ENCODE results near the gene PRRT2. TPM values are rescaled to one million over a fixed set of nuclear protein-coding genes. Genes with fewer than 3 reads are reported as not detected.
A peak's percentile ranks its signal among the peaks of the same experiment; 100 is the strongest.

The PRRT2 gene
- total RNA-seq, 2 donors from 2014 or later = 1.4 to 5.9 TPM

DNA sequence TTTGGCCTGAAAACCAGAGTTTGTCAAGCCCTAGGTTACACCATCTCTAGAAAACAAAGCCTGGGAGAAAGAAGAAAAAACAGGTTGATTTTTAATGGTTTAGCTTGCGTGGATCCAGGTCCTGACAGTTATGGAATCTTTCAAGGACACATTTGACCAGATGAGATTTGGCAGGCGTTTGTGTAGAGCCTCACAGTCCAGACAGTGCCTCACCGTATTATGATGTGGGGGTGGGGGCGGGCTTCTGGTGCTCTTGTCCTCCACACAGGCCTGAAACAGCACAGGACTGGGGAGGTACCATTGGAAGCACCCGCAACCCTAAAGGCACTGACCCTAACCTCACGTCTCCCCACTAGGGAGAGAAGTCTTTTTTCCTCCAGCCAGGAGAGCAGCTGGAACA is 27.8 kb downstream of the PRRT2 start:
- no peaks in the 10 kb centered on the region for H3K9me3 Mint-ChIP-seq

GRCh38 chr16:29840240-29840639 is 28.2 kb downstream of the PRRT2 start:
- Mint-ChIP-seq H3K27ac (peak overlapping the region; percentile 18 to 54), H3K9me3 (no peaks in the 10 kb centered on the region), H3K36me3 (peaks cover 2 to 11% of the 10 kb centered on the region in 2 donors)
- DNase-seq (ENCODE audit: low spot score in 2 of 2) (no peak), ATAC-seq (no peak)

More for the DNA sequence above, 27.8 kb downstream of the PRRT2 start:
- Mint-ChIP-seq H3K27ac (peak overlapping the region; percentile 54 to 60), H3K36me3 (peaks cover 0 to 11% of the 10 kb centered on the region in 2 donors)
- no peak for DNase-seq (ENCODE audit: low spot score in 2 of 2)
- ATAC-seq = no peak

GRCh38 chr16:29841631-29842030 is 29.6 kb downstream of the PRRT2 start:
- H3K27ac Mint-ChIP-seq = no peak overlapping the region
- ATAC-seq (no peak), DNase-seq (ENCODE audit: low spot score in 2 of 2) (no peak)
- peaks cover 4 to 11% of the 10 kb centered on the region in 2 donors for H3K36me3 Mint-ChIP-seq
- H3K9me3 Mint-ChIP-seq = no peaks in the 10 kb centered on the region

- H3K36me3 Mint-ChIP-seq = peaks cover 4 to 12% of the 10 kb centered on the region in 2 donors
- H3K27ac Mint-ChIP-seq = peak overlapping the region in 1 of 2 donors; percentile 66
- no peak for DNase-seq (ENCODE audit: low spot score in 2 of 2)
- no peaks in the 10 kb centered on the region for H3K9me3 Mint-ChIP-seq
- peak; percentile 29 to 46 for ATAC-seq
Observed at GRCh38 chr16:29842732-29843346, 30.8 kb downstream of the PRRT2 start.

DNA sequence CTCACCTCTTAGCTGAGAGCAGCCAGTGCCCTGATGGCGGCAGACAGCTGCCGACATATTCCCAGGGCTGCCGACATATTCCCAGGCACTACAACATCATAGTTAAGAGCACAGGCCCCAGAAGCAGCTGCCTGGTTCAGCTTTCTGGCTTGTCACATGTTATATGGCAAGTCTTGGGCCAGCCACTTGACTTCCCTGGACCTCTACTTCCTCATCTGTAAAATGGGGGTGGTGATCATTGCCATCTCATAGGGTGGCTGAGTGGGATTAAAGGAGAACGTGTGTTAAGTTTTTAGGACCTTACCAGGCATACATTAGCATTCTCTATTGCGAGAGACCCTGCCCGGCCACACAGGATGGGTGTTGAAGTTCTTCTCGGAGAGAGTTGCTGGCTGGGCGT is 31.9 kb downstream of the PRRT2 start:
- Mint-ChIP-seq H3K27ac (peak overlapping the region; percentile 37 to 84), H3K36me3 (peaks cover 4 to 12% of the 10 kb centered on the region in 2 donors), H3K9me3 (no peaks in the 10 kb centered on the region)
- no peak for DNase-seq (ENCODE audit: low spot score in 2 of 2)
- ATAC-seq = no peak

GRCh38 chr16:29844575-29845331 is 32.8 kb downstream of the PRRT2 start:
- peaks cover 4 to 12% of the 10 kb centered on the region in 2 donors for H3K36me3 Mint-ChIP-seq
- ATAC-seq = no peak

GRCh38 chr16:29845656-29846055 is 33.7 kb downstream of the PRRT2 start:
- Mint-ChIP-seq H3K27ac (peak overlapping the region in 1 of 2 donors; percentile 13), H3K9me3 (no peaks in the 10 kb centered on the region), H3K36me3 (peaks cover 4 to 12% of the 10 kb centered on the region in 2 donors)
- ATAC-seq (no peak), DNase-seq (ENCODE audit: low spot score in 2 of 2) (no peak)

More at GRCh38 chr16:29844575-29845331, 32.8 kb downstream of the PRRT2 start:
- Mint-ChIP-seq H3K9me3 (no peaks in the 10 kb centered on the region), H3K27ac (peak overlapping the region in 1 of 2 donors; percentile 37)
- DNase-seq (ENCODE audit: low spot score in 2 of 2) = no peak

DNA sequence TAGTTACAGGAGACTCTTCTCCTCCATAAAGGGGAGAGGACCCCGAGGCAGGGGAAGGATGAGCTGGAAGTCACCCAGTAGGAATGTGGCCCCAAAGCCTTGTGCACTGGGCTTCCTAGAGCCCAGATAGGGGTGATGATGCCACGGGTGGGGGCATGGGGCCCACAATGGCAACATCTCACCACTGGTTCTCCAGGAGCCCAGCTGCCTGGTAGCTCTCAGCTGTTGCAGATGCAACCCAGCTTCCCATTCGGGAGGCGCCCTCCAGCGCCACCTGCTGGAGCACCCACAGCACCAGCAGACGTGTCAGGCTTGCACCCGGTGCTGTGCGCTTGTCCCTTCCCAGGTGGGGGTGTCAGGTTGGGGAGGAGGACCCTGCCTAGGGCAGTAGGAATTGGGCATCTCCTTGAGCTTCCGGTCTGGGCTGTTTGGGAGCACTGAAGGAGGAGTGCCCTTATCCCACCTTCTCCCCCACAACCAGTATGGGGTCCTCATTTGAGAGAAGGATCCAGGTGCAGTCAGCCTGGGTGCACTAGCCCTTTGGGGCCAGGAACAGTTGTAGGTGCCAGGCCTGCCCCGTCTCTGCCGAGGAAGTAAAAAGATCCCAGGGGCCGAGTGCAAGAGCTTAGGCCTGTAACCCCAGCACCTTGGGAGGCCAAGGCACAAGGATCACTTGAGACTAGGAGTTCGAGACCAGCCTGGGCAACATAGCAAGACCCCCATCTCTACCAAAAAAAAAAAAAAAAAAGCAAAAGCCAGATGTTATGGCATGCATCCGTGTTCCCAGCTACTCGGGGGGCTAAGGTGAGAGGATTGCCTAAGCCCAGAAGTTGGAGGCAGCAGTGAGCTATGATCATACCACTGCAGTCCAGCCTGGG is 36.7 kb downstream of the PRRT2 start:
- DNase-seq (ENCODE audit: low spot score in 2 of 2) (peak; percentile 80 to 86), ATAC-seq (peak; percentile 91 to 95)
- peak overlapping the region; percentile 22 to 82 for H3K27ac Mint-ChIP-seq
- peaks cover 4 to 12% of the 10 kb centered on the region in 2 donors for H3K36me3 Mint-ChIP-seq
- H3K9me3 Mint-ChIP-seq = no peaks in the 10 kb centered on the region

GRCh38 chr16:29849505-29849904 is 37.5 kb downstream of the PRRT2 start:
- H3K27ac Mint-ChIP-seq = peak overlapping the region in 1 of 2 donors; percentile 22
- DNase-seq (ENCODE audit: low spot score in 2 of 2) = no peak
- peaks cover 4 to 12% of the 10 kb centered on the region in 2 donors for H3K36me3 Mint-ChIP-seq
- no peaks in the 10 kb centered on the region for H3K9me3 Mint-ChIP-seq
- no peak for ATAC-seq

DNA sequence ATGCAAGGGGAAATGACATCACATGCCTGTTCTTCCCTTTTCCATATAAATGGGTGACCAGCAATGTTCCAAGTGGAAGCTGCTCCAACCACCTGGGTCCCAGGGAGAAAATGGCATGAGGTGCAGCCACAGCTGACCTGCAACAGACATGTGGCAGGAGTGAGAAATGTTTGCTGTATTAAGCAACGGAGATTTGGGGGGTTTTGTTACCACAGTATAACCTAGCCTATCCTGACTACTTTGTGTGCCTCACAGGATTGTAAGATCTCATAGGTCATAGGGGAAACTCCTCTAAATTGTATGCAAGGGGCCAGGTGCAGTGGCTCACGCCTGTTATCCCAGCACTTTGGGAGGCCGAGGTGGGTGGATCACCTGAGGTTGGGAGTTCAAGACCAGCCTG is 39.0 kb downstream of the PRRT2 start:
- Mint-ChIP-seq H3K9me3 (no peaks in the 10 kb centered on the region), H3K27ac (no peak overlapping the region), H3K36me3 (peaks cover 0 to 6% of the 10 kb centered on the region in 2 donors)
- ATAC-seq (no peak), DNase-seq (ENCODE audit: low spot score in 2 of 2) (no peak)

- no peaks in the 10 kb centered on the region for H3K9me3 Mint-ChIP-seq
- no peak overlapping the region for H3K27ac Mint-ChIP-seq
- DNase-seq (ENCODE audit: low spot score in 2 of 2) (no peak), ATAC-seq (no peak)
- no peaks in the 10 kb centered on the region for H3K36me3 Mint-ChIP-seq
Observed at GRCh38 chr16:29852654-29853053, 40.7 kb downstream of the PRRT2 start.

- Mint-ChIP-seq H3K9me3 (no peaks in the 10 kb centered on the region), H3K27ac (peak overlapping the region; percentile 25 to 52), H3K36me3 (peaks cover 0 to 6% of the 10 kb centered on the region in 2 donors)
- ATAC-seq = peak; percentile 47 to 56
- no peak for DNase-seq (ENCODE audit: low spot score in 2 of 2)
Observed at GRCh38 chr16:29854520-29855100, 42.6 kb downstream of the PRRT2 start.

- no peaks in the 10 kb centered on the region for H3K9me3 Mint-ChIP-seq
- H3K27ac Mint-ChIP-seq = no peak overlapping the region
- H3K36me3 Mint-ChIP-seq = peaks cover 2 to 7% of the 10 kb centered on the region in 2 donors
- no peak for ATAC-seq
- no peak for DNase-seq (ENCODE audit: low spot score in 2 of 2)
Observed at GRCh38 chr16:29857133-29857760, 45.3 kb downstream of the PRRT2 start.

DNA sequence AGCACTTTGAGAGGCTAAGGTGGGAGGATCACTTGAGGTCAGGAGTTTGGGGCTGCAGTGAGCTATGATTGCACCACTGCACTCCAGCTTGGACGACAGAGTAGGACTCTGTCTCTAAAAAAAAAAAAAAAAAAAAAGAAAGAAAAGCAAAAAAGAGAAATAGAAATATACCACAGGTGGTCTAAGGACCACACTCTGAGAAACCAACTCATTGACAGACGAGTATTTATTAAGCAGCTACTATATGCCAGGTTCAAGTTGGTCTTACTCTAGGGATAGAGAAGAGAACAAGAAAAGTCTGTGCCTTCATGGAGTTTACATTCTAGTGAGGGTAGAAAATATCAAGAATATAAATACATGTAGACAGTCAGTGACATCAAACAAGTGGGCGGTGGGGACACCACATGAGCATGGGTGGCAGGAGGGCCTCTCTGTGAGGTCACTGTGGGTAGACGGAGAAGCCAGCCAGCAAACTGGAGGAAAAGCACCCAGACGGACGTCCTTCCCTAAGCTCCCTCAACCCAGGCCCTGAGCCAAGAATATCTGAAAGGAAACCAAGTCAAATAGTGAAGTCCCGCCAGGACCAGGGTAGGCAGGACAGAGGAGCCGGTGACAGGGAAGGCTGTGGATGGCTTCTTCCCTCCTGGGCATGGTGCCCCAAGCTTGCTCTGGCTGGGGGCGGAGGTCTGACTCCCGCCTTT is 46.3 kb downstream of the PRRT2 start:
- H3K36me3 Mint-ChIP-seq = peaks cover 6 to 12% of the 10 kb centered on the region in 2 donors
- ATAC-seq (no peak), DNase-seq (ENCODE audit: low spot score in 2 of 2) (no peak)
- no peaks in the 10 kb centered on the region for H3K9me3 Mint-ChIP-seq
- peak overlapping the region in 1 of 2 donors; percentile 31 for H3K27ac Mint-ChIP-seq

DNA sequence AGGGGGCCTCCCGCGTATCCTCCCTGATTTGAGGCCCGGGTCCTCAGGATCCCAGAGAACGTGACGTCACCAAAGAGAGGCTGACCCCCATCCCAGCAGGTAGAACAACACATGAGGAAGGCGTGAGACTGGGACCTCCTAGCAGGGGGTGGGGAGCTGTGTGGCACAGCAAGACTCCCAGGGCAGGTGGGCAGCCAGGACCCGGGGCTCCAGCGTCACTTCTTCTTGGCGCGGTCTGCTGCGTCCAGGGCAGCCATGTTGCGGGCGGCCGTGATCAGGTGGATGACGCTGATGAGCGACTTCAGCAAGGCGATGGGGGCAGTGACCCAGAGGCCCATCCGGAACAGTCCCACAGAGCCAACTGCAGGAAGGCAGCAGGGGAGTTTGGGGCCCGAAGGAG is 47.0 kb downstream of the PRRT2 start:
- no peak overlapping the region for H3K27ac Mint-ChIP-seq
- peaks cover 6 to 12% of the 10 kb centered on the region in 2 donors for H3K36me3 Mint-ChIP-seq
- no peaks in the 10 kb centered on the region for H3K9me3 Mint-ChIP-seq
- DNase-seq (ENCODE audit: low spot score in 2 of 2) (no peak), ATAC-seq (no peak)
